HEK293 (cell line): ENCODE measurements around the gene GCH1.

Source experiments
- CTCF ChIA-PET: fragments of 350-600 bp; formaldehyde crosslinking; extraction: SDS; loops from one replicate; lab custom pipeline; 2021; ENCODE audit warnings: antibody characterized with exemption; lab: Yijun Ruan, JAX
- POLR2A ChIA-PET: fragments of 300-600 bp; formaldehyde crosslinking; extraction: SDS; loops from one replicate; lab custom pipeline; 2020; ENCODE audit warnings: antibody characterized with exemption, inconsistent platforms; lab: Yijun Ruan, JAX
- H3K27ac ChIP-seq: fragments of 200-500 bp; sonication (Bioruptor generic); 2 replicates; pipeline ENCODE4 v1.5.1; 2014; ENCODE audit warnings: low read depth, low read length, control low read depth, inconsistent platforms; ENCODE audit errors: extremely low read depth
- H3K36me3 ChIP-seq, 2 experiments: fragments of 200-500 bp in 1 of 2; sonication (Bioruptor generic) in 1 of 2; 1 replicate in 1 of 2; 2 replicates in 1 of 2; pipeline ENCODE4 v1.5.1; 2014 to 2017; ENCODE audit warnings: inconsistent platforms in 2 of 2, low read length in 2 of 2; ENCODE audit not compliant: control insufficient read depth in 2 of 2, insufficient read depth in 1 of 2
- H3K4me1 ChIP-seq: fragments of 200-500 bp; sonication (Bioruptor generic); 2 replicates; pipeline ENCODE4 v1.5.1; 2014; ENCODE audit warnings: mild to moderate bottlenecking, low read length, inconsistent platforms; ENCODE audit not compliant: control insufficient read depth, insufficient read depth
- H3K4me3 ChIP-seq: 2 replicates; pipeline ENCODE4 v1.5.1; 2011; ENCODE audit warnings: low read depth, mild to moderate bottlenecking, control low read depth, low read length, moderate library complexity
- H3K9me3 ChIP-seq: fragments of 200-500 bp; sonication (Bioruptor generic); 2 replicates; pipeline ENCODE4 v1.5.1; 2014; ENCODE audit warnings: low read depth, low read length, inconsistent platforms; ENCODE audit not compliant: control insufficient read depth, insufficient read depth
- GLIS1 ChIP-seq: fragments of 450-650 bp; formaldehyde crosslinking; IDR thresholded peaks from 2 replicates; pipeline ENCODE4 v1.5.1; 2016; ENCODE audit warnings: missing biosample characterization, missing genetic modification characterization
- PBX3 ChIP-seq: sonication (generic); formaldehyde crosslinking; IDR thresholded peaks from 2 replicates; pipeline ENCODE4 v1.8.1; 2022; ENCODE audit warnings: mild to moderate bottlenecking, moderate library complexity, missing genetic modification reagents
- SP2 ChIP-seq: fragments of 450-650 bp; formaldehyde crosslinking; IDR thresholded peaks from 2 replicates; pipeline ENCODE4 v1.5.1; 2016; ENCODE audit warnings: missing biosample characterization, missing genetic modification characterization
- TSHZ1 ChIP-seq: fragments of 450-650 bp; formaldehyde crosslinking; IDR thresholded peaks from 2 replicates; pipeline ENCODE4 v1.5.1; 2016; ENCODE audit warnings: missing biosample characterization, missing genetic modification characterization, borderline replicate concordance
- ZBTB1 ChIP-seq: fragments of 450-650 bp; formaldehyde crosslinking; IDR thresholded peaks from 2 replicates; pipeline ENCODE4 v1.5.1; 2016; ENCODE audit warnings: missing biosample characterization, missing genetic modification characterization
- ZFHX2 ChIP-seq: fragments of 450-650 bp; formaldehyde crosslinking; conservative IDR thresholded peaks from 2 replicates; pipeline ENCODE4 v1.5.1; 2016; ENCODE audit warnings: missing biosample characterization, missing genetic modification characterization
- ZNF146 ChIP-seq: fragments of 450-650 bp; formaldehyde crosslinking; IDR thresholded peaks from 2 replicates; pipeline ENCODE4 v1.5.1; 2016; ENCODE audit warnings: missing biosample characterization, missing genetic modification characterization
- ZNF155 ChIP-seq: fragments of 450-650 bp; formaldehyde crosslinking; IDR thresholded peaks from 2 replicates; pipeline ENCODE4 v1.5.1; 2016; ENCODE audit warnings: missing biosample characterization, missing genetic modification characterization
- ZNF157 ChIP-seq: fragments of 450-650 bp; formaldehyde crosslinking; IDR thresholded peaks from 2 replicates; pipeline ENCODE4 v1.5.1; 2016; ENCODE audit warnings: missing biosample characterization, missing genetic modification characterization
- ZNF600 ChIP-seq: fragments of 450-650 bp; formaldehyde crosslinking; IDR thresholded peaks from 2 replicates; pipeline ENCODE4 v1.5.1; 2016; ENCODE audit warnings: missing biosample characterization, missing genetic modification characterization
- ZNF654 ChIP-seq: fragments of 450-650 bp; formaldehyde crosslinking; IDR thresholded peaks from 2 replicates; pipeline ENCODE4 v1.5.1; 2016; ENCODE audit warnings: low read depth, missing biosample characterization, missing genetic modification characterization
- TF ChIP-seq, protein P1 (sequence below): fragments of 450-650 bp; formaldehyde crosslinking; IDR thresholded peaks from 2 replicates; pipeline ENCODE4 v1.5.1; 2016; ENCODE audit warnings: missing biosample characterization, missing genetic modification characterization
- TF ChIP-seq, protein P2 (sequence below): fragments of 450-650 bp; formaldehyde crosslinking; IDR thresholded peaks from 2 replicates; pipeline ENCODE4 v1.5.1; 2017; ENCODE audit warnings: missing biosample characterization, missing genetic modification characterization
- TF ChIP-seq, protein P3 (sequence below): fragments of 450-650 bp; formaldehyde crosslinking; IDR thresholded peaks from 2 replicates; pipeline ENCODE4 v1.5.1; 2016; ENCODE audit warnings: missing biosample characterization, missing genetic modification characterization

Gene GCH1

GRCh38 chr14:54834727-54835126, 67.9 kb downstream of the GCH1 start (continued):
- TF ChIP-seq, protein P1, sequence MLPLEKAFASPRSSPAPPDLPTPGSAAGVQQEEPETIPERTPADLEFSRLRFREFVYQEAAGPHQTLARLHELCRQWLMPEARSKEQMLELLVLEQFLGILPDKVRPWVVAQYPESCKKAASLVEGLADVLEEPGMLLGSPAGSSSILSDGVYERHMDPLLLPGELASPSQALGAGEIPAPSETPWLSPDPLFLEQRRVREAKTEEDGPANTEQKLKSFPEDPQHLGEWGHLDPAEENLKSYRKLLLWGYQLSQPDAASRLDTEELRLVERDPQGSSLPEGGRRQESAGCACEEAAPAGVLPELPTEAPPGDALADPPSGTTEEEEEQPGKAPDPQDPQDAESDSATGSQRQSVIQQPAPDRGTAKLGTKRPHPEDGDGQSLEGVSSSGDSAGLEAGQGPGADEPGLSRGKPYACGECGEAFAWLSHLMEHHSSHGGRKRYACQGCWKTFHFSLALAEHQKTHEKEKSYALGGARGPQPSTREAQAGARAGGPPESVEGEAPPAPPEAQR (tag by site-specific recombination): no peak
- no peak for TF ChIP-seq ZNF600
- no peak for TF ChIP-seq ZNF157 (tag by site-specific recombination)
- TF ChIP-seq, protein P2, sequence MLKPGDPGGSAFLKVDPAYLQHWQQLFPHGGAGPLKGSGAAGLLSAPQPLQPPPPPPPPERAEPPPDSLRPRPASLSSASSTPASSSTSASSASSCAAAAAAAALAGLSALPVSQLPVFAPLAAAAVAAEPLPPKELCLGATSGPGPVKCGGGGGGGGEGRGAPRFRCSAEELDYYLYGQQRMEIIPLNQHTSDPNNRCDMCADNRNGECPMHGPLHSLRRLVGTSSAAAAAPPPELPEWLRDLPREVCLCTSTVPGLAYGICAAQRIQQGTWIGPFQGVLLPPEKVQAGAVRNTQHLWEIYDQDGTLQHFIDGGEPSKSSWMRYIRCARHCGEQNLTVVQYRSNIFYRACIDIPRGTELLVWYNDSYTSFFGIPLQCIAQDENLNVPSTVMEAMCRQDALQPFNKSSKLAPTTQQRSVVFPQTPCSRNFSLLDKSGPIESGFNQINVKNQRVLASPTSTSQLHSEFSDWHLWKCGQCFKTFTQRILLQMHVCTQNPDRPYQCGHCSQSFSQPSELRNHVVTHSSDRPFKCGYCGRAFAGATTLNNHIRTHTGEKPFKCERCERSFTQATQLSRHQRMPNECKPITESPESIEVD (tag by site-specific recombination): no peak
- TF ChIP-seq, all 188 proteins: peak for 0

DNA sequence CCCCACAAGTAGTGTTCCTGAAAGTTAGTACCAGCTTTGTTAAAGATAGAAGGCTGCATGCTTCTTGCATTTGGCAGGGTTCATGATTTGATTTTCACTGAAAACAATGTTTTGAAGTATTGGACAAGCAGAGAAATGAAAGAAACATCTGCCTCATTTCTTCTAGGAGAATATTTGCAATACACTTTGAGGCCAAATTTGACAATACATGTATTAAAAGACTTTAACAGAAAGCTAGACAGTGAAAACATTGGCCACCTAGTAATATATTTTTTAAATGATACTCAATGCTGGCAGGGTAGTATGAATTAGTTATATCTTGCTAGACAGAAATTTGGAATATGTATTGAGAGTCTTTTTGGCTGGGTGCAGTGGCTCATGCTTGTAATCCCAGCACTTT, 68.5 kb downstream of the GCH1 start:
- ChIA-PET CTCF (no interaction called here), POLR2A (no interaction called here)
- Histone ChIP-seq H3K27ac (no peak overlapping the region), H3K4me3 (no peak overlapping the region), H3K36me3 (no peaks in the 10 kb centered on the region), H3K4me1 (no peaks in the 10 kb centered on the region), H3K9me3 (no peaks in the 10 kb centered on the region)
- no peak for TF ChIP-seq PBX3 (CRISPR knock-in tag)
- no peak for TF ChIP-seq ZBTB1 (tag by site-specific recombination)
- no peak for TF ChIP-seq SP2 (tag by site-specific recombination)
- TF ChIP-seq ZFHX2 (tag by site-specific recombination): no peak
- no peak for TF ChIP-seq GLIS1 (tag by site-specific recombination)
- TF ChIP-seq ZNF654: no peak
- TF ChIP-seq ZNF155 (tag by site-specific recombination): no peak

- POLR2A ChIA-PET: no interaction called here
These were observed 72.0 kb downstream of the GCH1 start for GRCh38 chr14:54830650-54831049.

More at GRCh38 chr14:54830650-54831049, 72.0 kb downstream of the GCH1 start:
- Histone ChIP-seq H3K27ac (no peak overlapping the region), H3K4me3 (no peak overlapping the region), H3K9me3 (no peaks in the 10 kb centered on the region), H3K4me1 (no peaks in the 10 kb centered on the region), H3K36me3 (no peaks in the 10 kb centered on the region)
- TF ChIP-seq ZNF146 (tag by site-specific recombination): peak; percentile 67; the same call in 1 of the 2 replicates
- no peak for TF ChIP-seq TSHZ1
- TF ChIP-seq, protein P3, sequence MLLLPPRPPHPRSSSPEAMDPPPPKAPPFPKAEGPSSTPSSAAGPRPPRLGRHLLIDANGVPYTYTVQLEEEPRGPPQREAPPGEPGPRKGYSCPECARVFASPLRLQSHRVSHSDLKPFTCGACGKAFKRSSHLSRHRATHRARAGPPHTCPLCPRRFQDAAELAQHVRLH: 0 out of 2 replicates have a peak, but pooled peaks have one; percentile 31
- CTCF ChIA-PET: interaction anchor here (0.6 to 1.4 kb wide), 3 partner anchors 14 to 100 kb away, joined by 3 to 4 read pairs (median 4); no protein-coding TSS in a partner anchor
